SK-N-SH treated with all-trans-retinoic acid at 6 μM for 48 hours (cell line): ENCODE measurements around the gene ATP8A2.

Source experiments
- ARNTL ChIP-seq: fragments of 450-650 bp; formaldehyde crosslinking; IDR thresholded peaks from 2 replicates; pipeline ENCODE4 v1.5.0; 2020; ENCODE audit warnings: low read depth, mild to moderate bottlenecking, moderate library complexity, borderline replicate concordance
- BACH2 ChIP-seq: fragments of 250-450 bp; sonication (Bioruptor Pico); IDR thresholded peaks from 2 replicates; pipeline ENCODE4 v1.9.0; 2021; ENCODE audit warnings: mild to moderate bottlenecking, borderline replicate concordance
- CSDC2 ChIP-seq: fragments of 250-450 bp; sonication (Bioruptor Pico); IDR thresholded peaks from 2 replicates; pipeline ENCODE4 v1.5.0; 2020; ENCODE audit warnings: mild to moderate bottlenecking, moderate library complexity
- ESRRG ChIP-seq: fragments of 250-450 bp; sonication (Bioruptor Pico); IDR thresholded peaks from 2 replicates; pipeline ENCODE4 v1.6.1; 2021; ENCODE audit warnings: mild to moderate bottlenecking
- ISL1 ChIP-seq: fragments of 250-450 bp; sonication (Bioruptor Pico); IDR thresholded peaks from 2 replicates; pipeline ENCODE4 v2.1.2; 2022; ENCODE audit warnings: mild to moderate bottlenecking, moderate library complexity
- TCF4 ChIP-seq: fragments of 250-450 bp; sonication (Bioruptor Pico); IDR thresholded peaks from 2 replicates; pipeline ENCODE4 v1.8.0; 2021; ENCODE audit warnings: mild to moderate bottlenecking, moderate library complexity, borderline replicate concordance
- TOX ChIP-seq: fragments of 250-450 bp; sonication (Bioruptor Pico); IDR thresholded peaks from 2 replicates; pipeline ENCODE4 v1.8.0; 2021; ENCODE audit warnings: mild to moderate bottlenecking, moderate library complexity, borderline replicate concordance
- ZC3H10 ChIP-seq: fragments of 250-450 bp; sonication (Bioruptor Pico); IDR thresholded peaks from 2 replicates; pipeline ENCODE4 v1.5.1; 2021; ENCODE audit warnings: mild to moderate bottlenecking, moderate library complexity
- ZFP3 ChIP-seq: fragments of 250-450 bp; sonication (Bioruptor Pico); IDR thresholded peaks from 2 replicates; pipeline ENCODE4 v1.5.0; 2020; ENCODE audit warnings: mild to moderate bottlenecking, moderate library complexity
- ZFP30 ChIP-seq: fragments of 450-650 bp; formaldehyde crosslinking; IDR thresholded peaks from 2 replicates; pipeline ENCODE4 v1.5.0; 2022; ENCODE audit warnings: mild to moderate bottlenecking, moderate library complexity
- TF ChIP-seq, protein P1 (sequence below): fragments of 250-450 bp; sonication (Bioruptor Pico); IDR thresholded peaks from 2 replicates; pipeline ENCODE4 v1.5.1; 2021; ENCODE audit warnings: mild to moderate bottlenecking, moderate library complexity
- TF ChIP-seq, protein P2 (sequence below): fragments of 250-450 bp; sonication (Bioruptor Pico); IDR thresholded peaks from 2 replicates; pipeline ENCODE4 v1.5.1; 2020; ENCODE audit warnings: low read depth, mild to moderate bottlenecking, moderate library complexity

DNA sequence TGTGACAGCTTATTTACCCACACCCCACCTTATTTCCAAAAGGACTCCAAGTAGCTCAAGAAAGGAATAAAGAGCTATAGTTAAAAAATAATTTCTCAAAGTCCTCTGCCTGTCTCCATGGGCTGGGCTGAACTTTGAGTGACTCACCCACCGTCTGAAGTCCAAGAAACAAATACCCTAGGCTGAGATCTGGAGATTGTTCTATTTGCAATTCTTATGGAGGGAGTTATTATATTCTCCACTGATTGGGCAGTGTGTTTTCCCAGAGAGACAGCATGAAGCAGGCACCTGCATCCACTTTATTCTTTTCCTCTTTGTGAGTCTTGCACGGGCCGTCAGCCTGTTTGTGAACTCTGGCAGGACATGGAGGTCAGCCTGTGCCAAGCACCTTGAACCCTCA lies 616.9 kb downstream of the ATP8A2 start:
- TF ChIP-seq ZFP3 (CRISPR knock-in tag): no peak
- no peak for TF ChIP-seq CSDC2 (CRISPR knock-in tag)
- no peak for TF ChIP-seq ISL1
- no peak for TF ChIP-seq ESRRG (CRISPR knock-in tag)
- TF ChIP-seq, protein P1, sequence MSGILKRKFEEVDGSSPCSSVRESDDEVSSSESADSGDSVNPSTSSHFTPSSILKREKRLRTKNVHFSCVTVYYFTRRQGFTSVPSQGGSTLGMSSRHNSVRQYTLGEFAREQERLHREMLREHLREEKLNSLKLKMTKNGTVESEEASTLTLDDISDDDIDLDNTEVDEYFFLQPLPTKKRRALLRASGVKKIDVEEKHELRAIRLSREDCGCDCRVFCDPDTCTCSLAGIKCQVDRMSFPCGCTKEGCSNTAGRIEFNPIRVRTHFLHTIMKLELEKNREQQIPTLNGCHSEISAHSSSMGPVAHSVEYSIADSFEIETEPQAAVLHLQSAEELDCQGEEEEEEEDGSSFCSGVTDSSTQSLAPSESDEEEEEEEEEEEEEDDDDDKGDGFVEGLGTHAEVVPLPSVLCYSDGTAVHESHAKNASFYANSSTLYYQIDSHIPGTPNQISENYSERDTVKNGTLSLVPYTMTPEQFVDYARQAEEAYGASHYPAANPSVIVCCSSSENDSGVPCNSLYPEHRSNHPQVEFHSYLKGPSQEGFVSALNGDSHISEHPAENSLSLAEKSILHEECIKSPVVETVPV (CRISPR knock-in tag): no peak
- no peak for TF ChIP-seq ARNTL (CRISPR knock-in tag)
- no peak for TF ChIP-seq ZFP30 (CRISPR knock-in tag)
- TF ChIP-seq TOX (CRISPR knock-in tag): no peak
- TF ChIP-seq ZC3H10 (CRISPR knock-in tag): no peak
- no peak for TF ChIP-seq TCF4
- TF ChIP-seq, protein P2, sequence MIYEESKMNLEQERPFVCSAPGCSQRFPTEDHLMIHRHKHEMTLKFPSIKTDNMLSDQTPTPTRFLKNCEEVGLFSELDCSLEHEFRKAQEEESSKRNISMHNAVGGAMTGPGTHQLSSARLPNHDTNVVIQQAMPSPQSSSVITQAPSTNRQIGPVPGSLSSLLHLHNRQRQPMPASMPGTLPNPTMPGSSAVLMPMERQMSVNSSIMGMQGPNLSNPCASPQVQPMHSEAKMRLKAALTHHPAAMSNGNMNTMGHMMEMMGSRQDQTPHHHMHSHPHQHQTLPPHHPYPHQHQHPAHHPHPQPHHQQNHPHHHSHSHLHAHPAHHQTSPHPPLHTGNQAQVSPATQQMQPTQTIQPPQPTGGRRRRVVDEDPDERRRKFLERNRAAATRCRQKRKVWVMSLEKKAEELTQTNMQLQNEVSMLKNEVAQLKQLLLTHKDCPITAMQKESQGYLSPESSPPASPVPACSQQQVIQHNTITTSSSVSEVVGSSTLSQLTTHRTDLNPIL (CRISPR knock-in tag): no peak
- TF ChIP-seq BACH2: no peak
